ENCODE results near the gene TRAPPC14.

The TRAPPC14 gene

DNA sequence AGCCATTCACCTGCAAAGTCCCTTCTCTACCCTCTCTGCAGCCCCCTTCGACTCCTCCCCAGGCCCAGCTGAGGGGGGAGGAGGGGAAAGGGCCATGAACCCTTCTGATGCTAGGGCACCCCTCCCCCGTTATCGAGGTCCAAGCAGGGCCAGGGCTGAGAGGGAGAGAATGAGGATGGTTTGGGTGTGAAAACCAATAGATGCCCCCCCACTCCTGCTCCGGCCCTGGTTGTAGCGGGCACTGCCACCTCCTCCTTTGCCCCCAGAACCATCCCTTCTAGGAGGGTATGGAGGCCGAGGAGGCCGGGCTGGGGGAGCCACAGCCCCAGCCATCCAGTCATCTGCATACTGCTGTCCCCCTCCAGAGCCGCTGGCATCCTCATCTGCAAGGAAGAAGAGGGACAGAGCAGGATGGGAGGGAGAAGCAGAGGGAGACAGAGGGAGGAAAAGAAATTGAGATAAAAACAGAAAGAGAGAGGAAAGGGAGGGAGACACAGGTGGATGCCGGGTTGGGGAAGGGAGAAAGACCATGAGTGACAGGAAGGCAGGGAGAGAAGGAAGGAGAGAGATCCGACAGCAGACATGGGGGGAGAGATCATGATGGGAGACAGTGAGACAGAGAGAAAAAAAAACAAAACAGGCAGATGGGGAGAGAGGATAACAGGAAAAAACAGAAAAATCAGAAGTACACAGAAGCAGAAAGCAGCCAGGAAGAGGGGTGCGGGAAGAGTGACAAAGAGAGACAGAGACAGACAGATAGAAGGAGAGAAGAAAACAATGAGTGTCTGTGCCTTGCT is 11.8 kb upstream of the TRAPPC14 start:
- H3K4me3 ChIP-seq (ENCODE audit: control insufficient read depth, low read depth, low read length), result no peak overlapping the region
- TF ChIP-seq, protein P1, sequence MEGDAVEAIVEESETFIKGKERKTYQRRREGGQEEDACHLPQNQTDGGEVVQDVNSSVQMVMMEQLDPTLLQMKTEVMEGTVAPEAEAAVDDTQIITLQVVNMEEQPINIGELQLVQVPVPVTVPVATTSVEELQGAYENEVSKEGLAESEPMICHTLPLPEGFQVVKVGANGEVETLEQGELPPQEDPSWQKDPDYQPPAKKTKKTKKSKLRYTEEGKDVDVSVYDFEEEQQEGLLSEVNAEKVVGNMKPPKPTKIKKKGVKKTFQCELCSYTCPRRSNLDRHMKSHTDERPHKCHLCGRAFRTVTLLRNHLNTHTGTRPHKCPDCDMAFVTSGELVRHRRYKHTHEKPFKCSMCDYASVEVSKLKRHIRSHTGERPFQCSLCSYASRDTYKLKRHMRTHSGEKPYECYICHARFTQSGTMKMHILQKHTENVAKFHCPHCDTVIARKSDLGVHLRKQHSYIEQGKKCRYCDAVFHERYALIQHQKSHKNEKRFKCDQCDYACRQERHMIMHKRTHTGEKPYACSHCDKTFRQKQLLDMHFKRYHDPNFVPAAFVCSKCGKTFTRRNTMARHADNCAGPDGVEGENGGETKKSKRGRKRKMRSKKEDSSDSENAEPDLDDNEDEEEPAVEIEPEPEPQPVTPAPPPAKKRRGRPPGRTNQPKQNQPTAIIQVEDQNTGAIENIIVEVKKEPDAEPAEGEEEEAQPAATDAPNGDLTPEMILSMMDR (conservative IDR thresholded peaks at IDR 0.05; ENCODE audit: control insufficient read depth, insufficient read depth, low read depth, low read length), result no peak
- DNase-seq (ENCODE audit: low read depth), result no peak

DNA sequence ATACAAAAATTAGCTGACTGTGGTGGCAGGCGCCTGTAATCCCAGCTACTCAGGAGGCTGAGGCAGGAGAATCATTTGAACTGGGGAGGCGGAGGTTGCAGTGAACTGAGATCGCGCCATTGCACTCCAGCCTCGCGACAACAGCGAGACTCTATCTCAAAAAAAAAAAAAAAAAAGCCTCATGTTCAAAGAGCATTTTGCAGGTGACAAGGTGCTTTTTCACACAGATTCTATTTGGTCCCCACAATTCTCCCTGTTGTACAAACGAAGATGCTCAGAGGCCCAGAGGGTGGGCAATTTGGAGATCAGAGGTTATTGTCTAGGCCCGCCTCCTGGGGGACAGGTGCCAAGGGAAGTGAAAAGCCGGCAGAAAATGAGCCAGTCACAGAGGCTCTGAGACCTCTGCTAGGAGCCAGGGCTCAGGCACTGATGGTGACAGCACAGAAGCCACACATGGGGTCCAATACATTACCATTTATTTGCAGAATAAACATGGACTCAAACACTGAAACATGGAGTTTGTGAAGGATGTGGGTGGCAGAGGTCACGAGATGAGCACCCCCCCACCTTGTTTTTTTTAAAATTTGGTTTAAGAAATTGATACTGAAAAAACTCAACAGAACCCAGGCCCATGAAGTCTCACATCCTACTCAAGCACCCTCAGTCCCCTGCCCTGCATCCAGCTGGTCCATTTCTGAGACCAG is 10.8 kb upstream of the TRAPPC14 start:
- no peak overlapping the region for H3K4me3 ChIP-seq (ENCODE audit: control insufficient read depth, low read depth, low read length)
- no peak for DNase-seq (ENCODE audit: low read depth)
- TF ChIP-seq, protein P1 (conservative IDR thresholded peaks at IDR 0.05; ENCODE audit: control insufficient read depth, insufficient read depth, low read depth, low read length), result no peak

DNA sequence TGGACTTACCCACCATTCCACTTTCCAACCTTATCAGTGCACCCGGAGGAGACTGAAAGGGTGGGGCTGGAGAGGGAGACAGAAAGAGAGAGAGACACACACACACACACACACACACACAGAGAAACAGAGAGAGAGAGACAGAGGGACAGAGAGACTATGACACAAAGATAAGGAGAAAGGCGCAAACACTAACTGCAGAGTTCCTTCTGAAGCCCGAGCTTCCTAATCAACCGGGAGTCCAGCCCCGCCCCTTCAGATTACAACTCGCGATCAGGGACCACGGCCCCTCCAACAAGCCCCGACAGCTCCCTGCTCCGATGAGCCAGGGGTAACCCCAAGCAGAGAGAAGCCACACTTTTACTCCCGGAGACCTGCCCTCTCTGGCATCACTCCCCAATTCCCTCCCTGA is 9.4 kb upstream of the TRAPPC14 start:
- no peak for DNase-seq (ENCODE audit: low read depth)
- peak overlapping the region; percentile 46 for H3K4me3 ChIP-seq (ENCODE audit: control insufficient read depth, low read depth, low read length)
- TF ChIP-seq, protein P1 (conservative IDR thresholded peaks at IDR 0.05; ENCODE audit: control insufficient read depth, insufficient read depth, low read depth, low read length), result no peak

DNA sequence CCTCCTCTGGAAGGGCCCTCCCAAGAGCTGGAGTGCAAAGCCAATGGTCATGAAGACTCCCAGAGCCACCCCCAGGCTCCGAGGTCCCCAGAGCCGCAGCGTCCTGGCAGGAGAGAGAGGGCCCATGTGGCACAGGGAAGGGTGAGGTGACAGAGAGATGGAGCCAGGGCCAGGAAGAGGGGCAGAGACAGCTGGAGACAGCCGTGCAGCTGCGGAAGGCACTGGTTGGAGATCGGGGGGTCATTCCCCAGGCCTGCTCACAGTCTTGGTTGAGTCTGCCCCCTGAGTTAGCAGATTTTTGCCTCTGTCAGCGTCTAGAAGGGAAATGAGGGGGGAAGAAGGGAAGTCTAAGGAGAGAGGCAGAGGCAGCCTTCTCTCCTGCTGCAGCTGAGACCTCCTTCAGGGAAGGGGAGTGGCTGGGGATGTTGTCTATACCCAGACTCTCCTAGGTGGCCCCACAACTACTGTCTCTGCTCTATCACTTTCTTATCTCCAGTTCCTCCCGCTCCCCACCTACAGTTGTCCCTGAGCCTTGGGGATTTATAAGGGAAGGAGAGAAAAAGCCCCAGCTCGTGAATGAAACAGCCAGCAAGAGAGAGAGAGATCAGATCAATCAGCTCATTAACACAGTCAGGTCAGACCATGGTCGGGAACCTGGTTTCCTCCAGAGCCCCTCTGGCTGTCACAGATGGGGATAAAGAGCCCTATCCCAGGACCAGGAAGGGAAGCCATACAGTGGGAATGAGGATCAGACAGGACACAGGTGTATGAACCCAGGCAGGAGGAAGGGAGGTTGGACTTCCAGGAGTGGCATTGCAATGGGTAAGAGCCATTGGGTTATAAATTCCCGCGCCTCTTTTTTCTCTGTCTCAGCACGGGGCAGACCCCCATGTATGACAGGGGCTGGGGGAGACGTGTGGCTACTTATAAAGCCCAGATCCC is 8.7 kb upstream of the TRAPPC14 start:
- TF ChIP-seq, protein P1 (conservative IDR thresholded peaks at IDR 0.05; ENCODE audit: control insufficient read depth, insufficient read depth, low read depth, low read length), result no peak
- no peak for DNase-seq (ENCODE audit: low read depth)
- no peak overlapping the region for H3K4me3 ChIP-seq (ENCODE audit: control insufficient read depth, low read depth, low read length)

DNA sequence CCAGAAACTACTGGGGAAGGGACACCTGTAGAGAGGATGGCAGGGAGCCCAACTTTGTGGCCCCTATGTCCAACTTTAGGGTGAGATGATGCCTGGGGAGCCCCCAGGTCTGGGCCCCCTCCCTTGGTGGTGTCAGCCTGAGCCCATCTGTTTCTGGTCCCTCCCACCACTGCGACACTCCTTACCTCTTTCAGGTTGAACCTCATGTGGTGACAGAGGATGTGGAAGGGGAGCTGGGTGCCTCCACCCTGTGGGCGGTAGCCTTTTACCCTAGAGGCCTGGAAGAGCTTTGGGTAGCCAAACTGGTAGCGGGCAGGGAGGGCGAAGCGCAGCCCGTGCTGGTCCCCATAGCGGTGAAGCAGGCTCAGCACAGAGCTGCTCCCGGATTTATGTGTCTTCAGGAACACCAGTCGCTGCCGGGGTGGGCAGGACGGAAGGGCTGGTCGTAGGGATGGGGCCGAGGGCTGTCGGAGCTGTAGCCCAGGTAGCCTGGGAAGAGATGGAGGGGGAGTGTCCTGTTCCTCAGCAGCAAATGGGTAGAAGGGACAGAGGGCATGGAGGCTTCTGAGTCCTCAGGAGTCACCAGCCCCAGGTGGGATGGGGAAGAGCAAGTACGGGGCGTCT is 7.9 kb upstream of the TRAPPC14 start:
- no peak for DNase-seq (ENCODE audit: low read depth)
- TF ChIP-seq, protein P1 (conservative IDR thresholded peaks at IDR 0.05; ENCODE audit: control insufficient read depth, insufficient read depth, low read depth, low read length), result no peak
- no peak overlapping the region for H3K4me3 ChIP-seq (ENCODE audit: control insufficient read depth, low read depth, low read length)

DNA sequence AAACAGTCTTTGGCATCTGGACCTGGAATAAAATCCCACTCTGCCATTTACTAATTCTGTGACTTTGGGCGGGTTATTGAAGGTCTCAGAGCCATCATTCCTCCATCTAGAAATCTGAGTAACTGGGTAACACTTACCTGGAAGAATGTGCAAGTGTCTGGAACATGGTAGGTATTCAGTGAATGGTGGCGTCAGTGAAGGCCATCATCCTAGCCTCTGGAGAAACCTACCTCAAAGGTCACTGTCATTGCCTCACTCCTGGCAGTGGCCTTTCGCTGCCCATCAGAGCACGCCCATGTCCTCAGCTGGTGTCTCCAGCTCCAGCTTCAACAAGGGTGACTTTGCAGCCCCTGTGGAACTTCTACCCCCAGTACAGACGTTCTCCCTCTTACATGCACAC is 5.3 kb upstream of the TRAPPC14 start:
- H3K4me3 ChIP-seq (ENCODE audit: control insufficient read depth, low read depth, low read length), result no peak overlapping the region
- no peak for DNase-seq (ENCODE audit: low read depth)
- TF ChIP-seq, protein P1 (conservative IDR thresholded peaks at IDR 0.05; ENCODE audit: control insufficient read depth, insufficient read depth, low read depth, low read length), result no peak

All from fibroblast of mammary gland (primary cell).